Neural crest cell (in vitro differentiated cells): ENCODE data around the gene CLEC16A. TPM values are rescaled to one million over a fixed set of nuclear protein-coding genes. Genes with fewer than 3 reads are reported as not detected.

ENCODE experiments used
- DNase-seq: peaks from one replicate; pipeline ENCODE4 v3.0.0; 2021; ENCODE audit warnings: low read depth, mixed read lengths, low spot score
- H3K27ac Mint-ChIP-seq: one replicate; pipeline ENCODE4 v1.8.0; 2021; ENCODE audit warnings: mild to moderate bottlenecking, mixed read lengths; ENCODE audit not compliant: unreplicated experiment
- H3K27me3 Mint-ChIP-seq: 2 replicates; pipeline ENCODE4 v1.8.0; 2021; ENCODE audit warnings: low read depth, mild to moderate bottlenecking, mixed read lengths
- H3K36me3 Mint-ChIP-seq: 2 replicates; pipeline ENCODE4 v1.8.0; 2021; ENCODE audit warnings: low read depth, mild to moderate bottlenecking, mixed read lengths
- H3K4me1 Mint-ChIP-seq: 2 replicates; pipeline ENCODE4 v1.8.0; 2021; ENCODE audit warnings: mixed read lengths
- H3K4me3 Mint-ChIP-seq: one replicate; pipeline ENCODE4 v1.8.0; 2021; ENCODE audit warnings: mild to moderate bottlenecking, mixed read lengths
- H3K9me3 Mint-ChIP-seq: 2 replicates; pipeline ENCODE4 v1.8.0; 2021; ENCODE audit warnings: mixed read lengths
- total RNA-seq: library from RNA; stranded (reverse); gene quantifications from 2 replicates; pipeline ENCODE4 v1.2.1, GENCODE V29; 2021
- TF ChIP-seq, protein P1 (sequence below): fragments of 200-600 bp; sonication (generic); conservative IDR thresholded peaks from 2 replicates; pipeline ENCODE4 v1.5.0; 2021; ENCODE audit warnings: antibody characterized with exemption, mild to moderate bottlenecking

The CLEC16A gene
- total RNA-seq, 1 donor from 2014 or later = 21.3 TPM

DNA sequence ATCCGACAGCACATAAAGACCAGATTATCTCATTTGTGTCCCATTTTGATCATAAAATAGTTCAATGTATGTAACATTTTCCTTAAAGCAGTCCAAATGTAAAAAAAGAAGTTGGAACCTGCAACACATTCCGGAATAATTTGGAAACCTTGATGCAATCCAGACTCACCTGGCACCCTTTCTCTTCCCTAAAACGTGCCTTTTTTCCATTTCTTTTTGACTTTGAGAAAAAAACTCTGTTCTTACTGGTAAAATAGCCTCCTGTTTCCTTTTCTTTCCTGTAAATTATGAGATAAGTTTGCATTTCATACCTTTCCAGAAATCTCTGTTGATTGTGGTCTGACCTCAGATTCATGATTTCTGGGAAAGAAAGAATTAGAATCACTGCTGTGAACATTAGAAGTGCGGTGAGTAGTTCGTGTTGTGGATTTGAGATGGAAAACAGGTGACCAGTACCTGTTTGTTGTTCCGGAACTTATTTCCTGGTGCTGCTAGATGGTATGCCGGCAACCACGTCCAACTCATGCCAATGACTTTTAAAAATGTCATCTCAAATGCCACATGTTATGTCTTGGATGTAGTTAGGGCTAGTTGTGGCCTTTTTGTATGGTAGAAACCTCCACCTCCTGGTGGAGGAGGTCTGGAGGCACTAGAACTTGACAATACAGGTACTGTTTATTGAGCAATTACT lies 203.5 kb downstream of the CLEC16A start:
- TF ChIP-seq, protein P1, sequence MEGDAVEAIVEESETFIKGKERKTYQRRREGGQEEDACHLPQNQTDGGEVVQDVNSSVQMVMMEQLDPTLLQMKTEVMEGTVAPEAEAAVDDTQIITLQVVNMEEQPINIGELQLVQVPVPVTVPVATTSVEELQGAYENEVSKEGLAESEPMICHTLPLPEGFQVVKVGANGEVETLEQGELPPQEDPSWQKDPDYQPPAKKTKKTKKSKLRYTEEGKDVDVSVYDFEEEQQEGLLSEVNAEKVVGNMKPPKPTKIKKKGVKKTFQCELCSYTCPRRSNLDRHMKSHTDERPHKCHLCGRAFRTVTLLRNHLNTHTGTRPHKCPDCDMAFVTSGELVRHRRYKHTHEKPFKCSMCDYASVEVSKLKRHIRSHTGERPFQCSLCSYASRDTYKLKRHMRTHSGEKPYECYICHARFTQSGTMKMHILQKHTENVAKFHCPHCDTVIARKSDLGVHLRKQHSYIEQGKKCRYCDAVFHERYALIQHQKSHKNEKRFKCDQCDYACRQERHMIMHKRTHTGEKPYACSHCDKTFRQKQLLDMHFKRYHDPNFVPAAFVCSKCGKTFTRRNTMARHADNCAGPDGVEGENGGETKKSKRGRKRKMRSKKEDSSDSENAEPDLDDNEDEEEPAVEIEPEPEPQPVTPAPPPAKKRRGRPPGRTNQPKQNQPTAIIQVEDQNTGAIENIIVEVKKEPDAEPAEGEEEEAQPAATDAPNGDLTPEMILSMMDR = no peak
- H3K27ac Mint-ChIP-seq = no peak overlapping the region
- H3K4me3 Mint-ChIP-seq = no peak overlapping the region
- no peaks in the 10 kb centered on the region for H3K9me3 Mint-ChIP-seq
- peaks cover 17% of the 10 kb centered on the region for H3K4me1 Mint-ChIP-seq
- no peaks in the 10 kb centered on the region for H3K27me3 Mint-ChIP-seq
- no peak for DNase-seq
- H3K36me3 Mint-ChIP-seq = no peaks in the 10 kb centered on the region

DNA sequence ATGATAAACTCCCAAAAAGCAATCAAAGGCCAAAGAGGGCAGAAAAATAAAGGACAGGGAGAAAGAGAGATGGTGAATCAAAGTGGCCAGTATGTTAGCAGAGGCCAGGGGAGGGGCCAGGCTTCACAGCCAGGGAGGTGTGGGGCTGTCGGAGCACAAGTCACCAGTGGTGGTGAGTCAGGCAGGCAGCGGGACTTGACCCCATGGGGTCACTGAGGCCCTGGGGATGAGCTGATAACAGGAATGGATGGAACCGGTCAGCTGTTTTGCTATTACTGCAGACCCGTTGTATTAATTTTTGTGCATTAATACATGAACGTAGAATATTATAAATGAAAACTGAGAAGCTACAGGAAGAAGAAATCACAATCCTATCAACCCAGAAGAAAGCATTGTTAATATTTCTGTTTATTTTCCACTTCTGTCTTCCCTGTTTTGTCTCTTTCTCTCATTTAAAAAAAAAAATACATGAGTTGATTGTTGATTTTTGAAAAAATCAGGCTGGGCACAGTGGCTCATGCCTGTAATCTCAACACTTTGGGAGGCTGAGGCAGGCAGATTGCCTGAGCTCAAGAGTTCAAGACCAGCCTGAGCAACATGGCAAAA lies 204.8 kb downstream of the CLEC16A start:
- no peak for DNase-seq
- Mint-ChIP-seq H3K9me3 (no peaks in the 10 kb centered on the region), H3K4me1 (peaks cover 20% of the 10 kb centered on the region), H3K36me3 (no peaks in the 10 kb centered on the region), H3K4me3 (no peak overlapping the region), H3K27ac (no peak overlapping the region), H3K27me3 (no peaks in the 10 kb centered on the region)
- TF ChIP-seq, protein P1 = no peak

DNA sequence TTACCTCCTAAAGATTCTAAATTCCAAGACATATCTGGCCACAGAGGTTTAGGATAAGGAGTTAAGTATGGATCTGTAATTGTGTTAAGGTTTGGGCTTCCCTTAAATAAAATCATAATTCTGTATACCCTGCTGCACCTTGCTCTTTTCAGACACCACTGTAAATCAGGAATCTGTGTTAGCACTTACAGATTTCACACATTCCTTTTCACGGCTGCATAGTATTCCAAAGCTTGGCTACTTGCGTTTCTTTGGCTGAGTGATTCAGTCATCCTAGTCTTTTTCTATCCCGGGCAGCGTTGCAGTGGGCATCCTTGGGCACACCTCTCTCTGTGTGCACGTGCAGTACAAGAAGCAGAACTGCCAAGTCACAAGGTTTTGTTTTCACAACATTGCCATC lies 205.8 kb downstream of the CLEC16A start:
- H3K9me3 Mint-ChIP-seq = no peaks in the 10 kb centered on the region
- no peak overlapping the region for H3K27ac Mint-ChIP-seq
- no peak overlapping the region for H3K4me3 Mint-ChIP-seq
- H3K36me3 Mint-ChIP-seq = no peaks in the 10 kb centered on the region
- peaks cover 18% of the 10 kb centered on the region for H3K4me1 Mint-ChIP-seq
- DNase-seq = no peak
- TF ChIP-seq, protein P1 = no peak
- no peaks in the 10 kb centered on the region for H3K27me3 Mint-ChIP-seq

DNA sequence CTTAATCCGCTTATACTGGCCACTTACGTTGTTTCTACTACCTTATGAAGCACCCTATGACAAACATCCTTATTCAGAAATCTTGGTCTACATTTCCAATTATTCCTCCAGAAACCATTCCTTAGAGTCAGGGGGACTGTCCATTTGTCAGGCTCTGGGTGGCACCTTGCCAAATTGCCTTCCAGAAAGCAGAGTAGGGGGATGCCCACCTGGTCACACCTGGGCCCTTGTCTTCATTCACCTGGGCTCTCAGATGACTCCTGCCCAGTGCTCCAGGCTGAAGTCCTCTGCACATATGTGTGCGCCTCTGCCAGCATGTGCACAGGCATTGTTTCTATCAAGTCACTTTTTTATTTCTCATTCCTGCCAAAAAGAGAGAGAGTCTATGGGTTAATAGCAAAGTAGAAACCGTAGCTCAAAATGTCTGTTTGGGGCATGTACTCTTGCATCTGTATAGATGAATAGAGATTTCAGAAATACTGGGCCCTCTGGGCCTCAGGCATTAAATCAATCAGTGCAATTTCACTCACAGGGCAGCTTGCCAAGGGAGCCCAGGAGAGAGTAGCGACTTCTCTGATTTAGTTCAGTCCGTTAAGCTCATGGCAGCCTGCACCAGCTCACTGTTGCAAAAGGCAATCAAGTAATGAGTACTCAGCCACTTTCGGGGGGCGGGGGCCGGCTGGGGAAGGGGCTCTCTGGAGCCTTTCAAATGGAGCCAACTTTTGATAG lies 207.0 kb downstream of the CLEC16A start:
- no peak for DNase-seq
- no peak overlapping the region for H3K4me3 Mint-ChIP-seq
- no peaks in the 10 kb centered on the region for H3K36me3 Mint-ChIP-seq
- no peak overlapping the region for H3K27ac Mint-ChIP-seq
- TF ChIP-seq, protein P1 = no peak
- peaks cover 18% of the 10 kb centered on the region for H3K4me1 Mint-ChIP-seq
- H3K27me3 Mint-ChIP-seq = no peaks in the 10 kb centered on the region
- H3K9me3 Mint-ChIP-seq = no peaks in the 10 kb centered on the region

DNA sequence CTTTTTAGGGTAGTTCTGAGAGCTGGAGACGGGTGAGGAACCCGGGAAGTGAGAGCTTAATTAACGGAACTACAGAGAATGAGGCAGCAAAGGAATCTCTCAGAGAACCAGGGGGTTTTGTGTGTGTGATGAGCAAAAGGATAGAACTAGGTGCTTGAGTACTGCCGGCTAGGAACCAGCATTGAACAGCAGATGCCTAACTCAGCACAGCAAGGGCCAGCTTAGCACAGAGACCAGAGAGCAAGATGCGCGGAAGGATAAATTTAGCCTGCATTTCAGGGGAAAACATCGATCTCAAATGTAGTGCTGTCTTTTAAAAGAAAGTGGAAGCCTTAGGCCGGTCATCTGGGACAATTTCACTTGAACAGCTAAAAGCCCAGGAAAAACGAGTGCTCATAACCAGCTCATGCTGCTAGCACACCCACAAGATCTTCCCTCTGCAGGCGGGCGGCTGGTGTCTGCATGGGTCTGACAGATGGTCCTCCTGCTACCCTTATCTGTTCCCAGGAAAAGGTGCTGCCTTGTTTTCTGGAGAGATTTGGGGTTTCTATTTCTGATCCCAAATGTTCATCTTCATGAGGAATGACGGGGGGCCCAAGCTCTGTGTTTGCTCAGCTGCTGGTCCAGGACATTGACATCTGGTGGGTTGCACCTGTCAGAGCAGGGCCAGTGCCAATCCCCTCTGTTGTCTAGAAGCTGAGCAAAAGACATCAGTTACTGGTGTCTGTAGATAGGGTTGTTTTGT lies 207.7 kb downstream of the CLEC16A start:
- H3K4me1 Mint-ChIP-seq = peaks cover 21% of the 10 kb centered on the region
- H3K27me3 Mint-ChIP-seq = no peaks in the 10 kb centered on the region
- no peak overlapping the region for H3K4me3 Mint-ChIP-seq
- TF ChIP-seq, protein P1 = no peak
- DNase-seq = no peak
- H3K36me3 Mint-ChIP-seq = no peaks in the 10 kb centered on the region
- no peaks in the 10 kb centered on the region for H3K9me3 Mint-ChIP-seq
- H3K27ac Mint-ChIP-seq = no peak overlapping the region
